ENCODE data around the gene PRX.

The PRX gene

DNA sequence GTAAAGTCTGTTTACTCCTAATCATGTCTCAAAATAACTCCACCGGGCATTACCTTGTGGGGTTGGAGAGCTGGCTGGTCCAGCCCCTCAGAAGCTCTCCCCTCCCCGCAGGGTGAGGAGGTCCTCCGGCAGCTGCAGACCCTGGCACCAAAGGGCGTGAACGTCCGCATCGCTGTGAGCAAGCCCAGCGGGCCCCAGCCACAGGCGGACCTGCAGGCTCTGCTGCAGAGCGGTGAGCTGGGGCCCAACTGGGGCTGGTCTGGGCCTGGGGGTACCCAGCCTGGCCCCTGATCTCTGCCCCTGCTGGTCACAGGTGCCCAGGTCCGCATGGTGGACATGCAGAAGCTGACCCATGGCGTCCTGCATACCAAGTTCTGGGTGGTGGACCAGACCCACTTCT lies 43.4 kb downstream of the PRX start:
- H3K9me3 Mint-ChIP-seq: no peaks in the 10 kb centered on the region
- no peak for ATAC-seq
- no peak overlapping the region for H3K27ac Mint-ChIP-seq
- peaks cover 8% of the 10 kb centered on the region for H3K4me1 Mint-ChIP-seq
- no peak overlapping the region for H3K4me3 Mint-ChIP-seq
- peaks cover 30% of the 10 kb centered on the region for H3K36me3 Mint-ChIP-seq
- H3K27me3 Mint-ChIP-seq: no peaks in the 10 kb centered on the region

DNA sequence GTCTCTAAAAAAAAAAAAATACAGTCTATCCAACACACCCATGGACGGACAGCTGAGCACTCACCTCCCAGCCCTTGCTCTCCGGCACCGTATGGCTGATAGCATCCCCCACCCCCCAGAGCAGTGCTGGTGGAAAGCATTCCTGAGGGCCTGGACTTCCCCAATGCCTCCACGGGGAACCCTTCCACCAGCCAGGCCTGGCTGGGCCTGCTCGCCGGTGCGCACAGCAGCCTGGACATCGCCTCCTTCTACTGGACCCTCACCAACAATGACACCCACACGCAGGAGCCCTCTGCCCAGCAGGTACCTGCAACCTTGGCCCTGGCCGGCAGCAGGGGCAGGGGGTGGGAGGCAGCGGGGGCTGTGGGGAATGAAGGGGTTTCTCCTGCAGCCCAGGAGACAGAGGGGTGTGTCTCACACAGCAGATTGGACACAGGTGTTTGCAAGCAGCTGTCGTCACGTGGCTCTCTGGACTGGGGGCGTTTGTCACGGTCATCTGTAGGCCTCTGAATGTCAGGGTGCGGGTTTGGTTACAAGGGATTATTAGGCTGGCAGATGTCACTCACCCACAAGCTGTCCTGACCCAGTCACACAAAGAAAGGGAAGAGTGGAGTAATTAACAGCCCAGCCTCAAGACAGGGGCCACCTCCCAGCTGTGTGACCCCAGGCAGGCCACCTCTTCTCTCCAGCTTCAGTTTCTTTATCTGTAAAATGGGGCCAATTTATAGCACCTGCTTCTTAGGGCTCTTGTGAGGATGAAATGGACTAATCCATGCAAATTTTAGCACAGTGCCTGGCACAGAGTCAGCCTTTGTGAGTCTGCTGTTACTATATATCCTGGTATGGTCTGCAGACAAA lies 45.4 kb downstream of the PRX start:
- Mint-ChIP-seq H3K4me1 (peaks cover 15% of the 10 kb centered on the region), H3K27ac (no peak overlapping the region), H3K4me3 (no peak overlapping the region), H3K27me3 (no peaks in the 10 kb centered on the region), H3K36me3 (peaks cover 19% of the 10 kb centered on the region), H3K9me3 (no peaks in the 10 kb centered on the region)
- ATAC-seq: no peak

DNA sequence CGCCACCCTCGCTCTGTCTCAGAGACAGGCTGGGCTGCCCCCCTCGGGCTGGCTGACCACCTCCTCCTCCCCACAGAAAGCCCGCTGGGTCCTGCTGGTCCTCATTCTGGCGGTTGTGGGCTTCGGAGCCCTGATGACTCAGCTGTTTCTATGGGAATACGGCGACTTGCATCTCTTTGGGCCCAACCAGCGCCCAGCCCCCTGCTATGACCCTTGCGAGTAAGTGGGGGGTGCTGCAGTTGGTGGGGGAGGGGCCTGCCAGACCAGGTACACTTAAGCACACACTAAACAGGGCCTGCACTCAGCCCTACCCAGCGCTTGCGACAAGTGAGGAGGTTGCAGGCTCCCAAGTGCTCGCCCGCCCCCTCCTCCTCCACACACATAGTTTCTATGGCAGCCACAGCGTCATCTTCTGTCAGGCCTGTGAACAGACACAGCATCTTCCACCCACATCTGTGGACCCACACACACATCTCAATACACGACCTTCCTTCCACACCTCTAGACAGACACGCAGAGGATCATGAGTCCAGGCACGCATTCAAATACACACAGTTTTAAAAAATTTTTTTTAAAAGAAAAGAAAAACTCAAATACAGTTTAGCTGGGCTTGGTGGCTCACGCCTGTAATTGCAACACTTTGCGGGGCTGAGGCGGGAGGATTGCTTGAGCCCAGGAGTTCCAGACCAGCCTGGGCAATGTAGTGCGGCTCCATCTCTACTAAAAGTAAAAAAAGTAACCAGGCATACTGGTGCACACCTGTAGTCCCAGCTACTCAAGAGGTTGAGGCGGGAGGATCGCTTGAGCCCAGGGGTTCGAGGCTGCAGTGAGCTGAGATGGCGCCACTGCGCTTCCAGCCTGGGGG lies 46.2 kb downstream of the PRX start:
- ATAC-seq: no peak
- Mint-ChIP-seq H3K9me3 (no peaks in the 10 kb centered on the region), H3K4me1 (peaks cover 16% of the 10 kb centered on the region), H3K27me3 (no peaks in the 10 kb centered on the region), H3K36me3 (peaks cover 24% of the 10 kb centered on the region), H3K4me3 (no peak overlapping the region), H3K27ac (no peak overlapping the region)

DNA sequence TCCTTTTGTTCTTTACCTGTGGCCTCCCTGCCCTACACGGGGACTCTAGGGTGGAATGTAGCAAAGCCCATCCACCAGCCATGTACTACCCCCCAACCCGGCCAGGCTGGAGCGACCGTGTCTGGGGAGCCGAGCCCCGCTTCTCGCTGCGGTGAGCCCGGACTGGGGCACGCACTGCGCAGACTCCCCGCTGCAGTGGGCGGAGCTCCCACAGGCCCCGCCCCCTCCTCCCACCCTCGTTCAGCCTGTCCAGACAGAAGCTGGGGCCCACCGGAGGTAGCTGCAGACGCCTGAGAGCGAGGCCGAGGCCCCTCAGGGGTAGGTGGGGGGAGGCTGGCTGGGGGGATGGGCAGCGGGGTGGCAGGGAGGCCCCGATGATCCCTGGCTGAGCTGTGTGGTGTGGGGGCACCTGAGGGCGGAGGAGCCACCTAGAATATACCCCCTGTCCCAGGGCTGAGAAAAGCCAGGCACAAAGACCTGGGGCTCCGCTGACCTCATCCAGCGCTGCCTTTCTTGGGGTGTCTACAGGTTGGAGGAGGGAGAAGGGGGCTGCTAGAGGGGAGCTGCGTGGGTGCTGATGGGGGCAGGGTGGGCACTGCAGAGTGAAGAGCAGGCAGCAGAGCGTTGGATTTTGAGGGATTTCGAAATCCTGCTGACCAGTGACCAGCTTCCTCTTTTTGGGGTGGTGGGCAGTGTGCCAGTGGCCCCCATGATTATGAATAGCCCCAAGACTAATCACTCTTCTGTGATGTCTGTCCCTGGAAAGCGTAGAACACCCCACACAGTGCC lies 47.4 kb downstream of the PRX start:
- no peaks in the 10 kb centered on the region for H3K27me3 Mint-ChIP-seq
- H3K27ac Mint-ChIP-seq: no peak overlapping the region
- H3K4me3 Mint-ChIP-seq: peak overlapping the region; percentile 43
- H3K9me3 Mint-ChIP-seq: no peaks in the 10 kb centered on the region
- peaks cover 16% of the 10 kb centered on the region for H3K4me1 Mint-ChIP-seq
- peaks cover 22% of the 10 kb centered on the region for H3K36me3 Mint-ChIP-seq
- peak; percentile 39 for ATAC-seq

DNA sequence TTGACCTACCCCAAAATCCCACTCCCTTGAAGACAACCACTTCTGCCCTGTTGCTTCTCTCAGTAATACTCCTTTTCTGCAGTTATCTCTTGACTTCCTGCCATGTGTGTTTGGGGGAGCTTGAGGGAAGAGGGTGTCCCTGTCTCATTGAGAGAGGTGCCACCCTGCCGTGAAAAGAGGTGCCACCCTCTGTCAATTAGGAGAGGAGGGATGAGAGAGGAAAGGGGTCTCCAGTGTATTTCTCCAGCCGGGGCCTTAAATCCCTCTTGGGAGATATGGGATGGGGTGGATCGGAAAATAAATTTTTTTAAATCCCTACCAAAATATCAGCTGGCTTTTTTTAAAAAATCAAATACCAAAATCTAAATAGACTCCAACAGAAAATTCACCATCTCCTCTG lies 48.2 kb downstream of the PRX start:
- Mint-ChIP-seq H3K4me3 (peak overlapping the region; percentile 43), H3K27ac (no peak overlapping the region), H3K36me3 (peaks cover 18% of the 10 kb centered on the region), H3K4me1 (peaks cover 16% of the 10 kb centered on the region), H3K9me3 (no peaks in the 10 kb centered on the region), H3K27me3 (no peaks in the 10 kb centered on the region)
- ATAC-seq: no peak

DNA sequence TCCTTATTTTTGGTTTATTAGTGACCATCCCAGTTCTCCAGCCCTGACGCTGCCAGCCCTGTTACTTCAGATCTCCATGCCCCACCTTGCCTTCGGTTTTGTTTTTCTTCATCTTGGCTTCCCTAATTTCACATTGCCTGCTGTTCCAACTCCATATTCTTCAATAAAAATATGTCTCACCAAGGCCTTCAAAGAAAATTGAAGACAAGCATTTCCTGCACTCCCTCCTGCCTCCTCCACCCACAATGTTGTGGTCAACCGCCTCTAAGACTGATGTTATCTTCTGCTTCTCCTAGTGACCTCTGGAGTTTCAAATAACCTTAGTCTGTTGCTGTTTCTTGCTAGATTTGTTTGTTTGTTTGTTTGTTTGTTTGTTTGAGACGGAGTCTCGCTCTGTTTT lies 50.1 kb downstream of the PRX start:
- no peaks in the 10 kb centered on the region for H3K27me3 Mint-ChIP-seq
- H3K4me3 Mint-ChIP-seq: no peak overlapping the region
- H3K4me1 Mint-ChIP-seq: peaks cover 28% of the 10 kb centered on the region
- H3K9me3 Mint-ChIP-seq: no peaks in the 10 kb centered on the region
- no peak overlapping the region for H3K27ac Mint-ChIP-seq
- peaks cover 18% of the 10 kb centered on the region for H3K36me3 Mint-ChIP-seq
- no peak for ATAC-seq

DNA sequence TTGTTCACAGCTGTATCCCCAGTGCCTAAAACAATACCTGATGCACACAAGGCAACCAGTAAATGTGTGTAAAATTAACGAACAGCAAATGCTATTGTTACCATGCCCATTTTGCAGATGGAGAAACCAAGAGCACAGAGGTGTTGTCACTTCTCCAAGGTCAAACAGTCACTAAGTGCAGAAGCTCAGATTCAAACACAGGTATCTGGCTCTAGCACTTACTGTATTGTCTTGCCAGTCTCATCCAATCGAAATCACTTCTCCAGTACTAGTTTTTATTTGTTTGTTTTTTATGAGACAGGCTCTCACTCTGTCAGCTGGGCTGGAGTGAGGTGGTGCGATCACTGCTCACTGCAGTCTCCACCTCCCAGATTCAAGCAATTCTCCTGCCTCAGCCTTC lies 51.0 kb downstream of the PRX start:
- H3K9me3 Mint-ChIP-seq: no peaks in the 10 kb centered on the region
- H3K27ac Mint-ChIP-seq: no peak overlapping the region
- no peak overlapping the region for H3K4me3 Mint-ChIP-seq
- no peak for ATAC-seq
- H3K27me3 Mint-ChIP-seq: no peaks in the 10 kb centered on the region
- H3K4me1 Mint-ChIP-seq: peaks cover 36% of the 10 kb centered on the region
- peaks cover 18% of the 10 kb centered on the region for H3K36me3 Mint-ChIP-seq

DNA sequence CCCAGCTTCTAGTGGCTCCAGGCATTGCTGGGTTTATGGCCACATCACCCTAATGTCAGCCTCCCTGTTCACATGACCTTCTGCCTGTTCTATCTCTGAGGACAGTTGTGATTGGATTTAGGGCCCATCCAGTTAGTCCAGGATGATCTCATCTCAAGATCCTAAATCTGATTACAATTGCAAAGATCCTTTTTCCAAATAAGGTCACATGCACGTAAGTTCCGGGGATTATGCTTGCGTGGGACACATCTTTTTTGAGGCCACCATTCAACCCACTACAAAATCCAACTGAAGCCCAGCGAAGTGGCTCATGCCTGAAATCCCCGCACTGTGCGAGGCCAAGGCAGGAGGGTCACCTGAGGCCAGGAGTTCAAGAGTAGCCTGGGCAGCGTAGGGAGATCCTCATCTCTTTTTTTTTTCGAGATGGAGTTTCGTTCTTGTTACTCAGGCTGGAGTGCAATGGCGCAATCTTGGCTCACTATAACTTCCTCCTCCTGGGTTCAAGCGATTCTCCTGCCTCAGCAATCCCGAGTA lies 52.4 kb downstream of the PRX start:
- peaks cover 28% of the 10 kb centered on the region for H3K36me3 Mint-ChIP-seq
- no peak for ATAC-seq
- no peak overlapping the region for H3K27ac Mint-ChIP-seq
- H3K4me1 Mint-ChIP-seq: peaks cover 47% of the 10 kb centered on the region
- H3K4me3 Mint-ChIP-seq: no peak overlapping the region
- H3K27me3 Mint-ChIP-seq: no peaks in the 10 kb centered on the region
- no peaks in the 10 kb centered on the region for H3K9me3 Mint-ChIP-seq

DNA sequence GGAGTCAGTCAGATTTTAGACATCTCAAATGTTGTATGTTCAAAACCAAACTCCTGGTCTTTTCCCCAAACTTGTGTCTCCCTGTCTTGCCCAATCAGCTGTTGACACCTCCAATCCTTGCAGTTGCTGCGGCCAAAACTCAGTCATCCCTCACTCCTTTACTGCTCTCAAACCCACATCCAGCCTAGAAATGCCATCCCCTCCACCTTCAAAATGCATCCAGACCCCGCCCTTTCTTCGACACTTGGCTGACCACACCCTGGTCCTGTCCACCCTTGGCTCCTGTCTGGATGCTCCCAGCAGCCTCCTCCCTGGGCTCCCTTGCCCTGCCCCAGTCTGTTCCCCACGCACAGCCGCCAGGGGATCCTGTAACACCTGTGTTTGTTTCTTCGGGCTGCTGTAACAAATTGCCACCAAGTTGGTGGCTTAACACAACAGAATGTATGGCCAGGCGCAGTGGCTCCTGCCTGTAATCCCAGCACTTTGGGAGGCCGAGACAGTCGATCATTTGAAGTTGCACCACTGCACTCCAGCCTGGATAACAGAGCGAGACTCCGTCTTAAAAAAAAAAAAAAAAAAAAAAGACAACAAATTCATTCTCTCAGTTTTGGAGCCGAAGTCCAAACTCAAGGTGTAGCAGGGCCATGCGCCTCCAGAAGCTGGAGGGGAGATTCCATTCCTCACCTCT lies 53.0 kb downstream of the PRX start:
- H3K36me3 Mint-ChIP-seq: peaks cover 32% of the 10 kb centered on the region
- no peak overlapping the region for H3K27ac Mint-ChIP-seq
- ATAC-seq: no peak
- peaks cover 46% of the 10 kb centered on the region for H3K4me1 Mint-ChIP-seq
- H3K27me3 Mint-ChIP-seq: no peaks in the 10 kb centered on the region
- no peak overlapping the region for H3K4me3 Mint-ChIP-seq
- H3K9me3 Mint-ChIP-seq: no peaks in the 10 kb centered on the region

DNA sequence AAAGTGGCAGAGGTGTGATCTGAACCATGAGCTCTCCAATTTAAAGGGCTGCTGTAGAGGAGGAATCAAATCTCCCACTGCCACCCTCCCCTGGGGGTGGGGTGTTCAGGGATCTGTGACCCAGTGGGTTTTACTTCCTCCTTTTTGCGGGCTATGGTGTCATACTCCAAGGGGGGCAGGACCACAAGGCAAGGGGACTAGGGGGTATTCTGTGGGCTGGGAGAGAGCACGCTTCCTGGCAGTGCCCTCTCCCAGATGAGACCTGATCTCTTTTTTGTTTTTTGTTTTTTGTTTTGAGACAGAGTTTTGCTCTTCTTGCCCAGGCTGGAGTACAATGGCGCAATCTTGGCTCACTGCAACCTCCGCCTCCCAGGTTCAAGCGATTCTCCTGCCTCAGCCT lies 54.4 kb downstream of the PRX start:
- Mint-ChIP-seq H3K4me1 (peaks cover 40% of the 10 kb centered on the region), H3K27me3 (no peaks in the 10 kb centered on the region), H3K4me3 (peak overlapping the region; percentile 26), H3K9me3 (no peaks in the 10 kb centered on the region), H3K36me3 (peaks cover 36% of the 10 kb centered on the region), H3K27ac (peak overlapping the region; percentile 70)
- ATAC-seq: peak; percentile 95

DNA sequence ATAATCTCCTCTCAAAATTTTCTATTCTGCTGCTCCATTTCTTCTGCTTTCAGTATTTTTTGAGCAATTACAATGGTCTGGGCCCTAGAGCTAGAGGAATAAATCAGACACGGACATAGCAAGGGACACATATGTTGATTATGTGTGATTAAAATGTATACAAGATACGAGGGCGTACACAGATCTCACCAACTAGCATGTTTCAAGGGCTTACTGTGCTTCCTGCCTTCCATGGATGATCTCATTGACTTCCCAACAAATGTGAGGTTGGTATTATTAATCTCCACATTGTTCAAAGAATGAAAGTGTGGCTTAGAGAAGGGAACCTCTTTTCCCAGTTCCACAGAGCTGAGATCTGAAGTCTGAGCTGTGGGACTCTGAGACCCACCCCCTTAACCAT lies 55.5 kb downstream of the PRX start:
- H3K36me3 Mint-ChIP-seq: peaks cover 36% of the 10 kb centered on the region
- no peak for ATAC-seq
- no peak overlapping the region for H3K4me3 Mint-ChIP-seq
- no peak overlapping the region for H3K27ac Mint-ChIP-seq
- no peaks in the 10 kb centered on the region for H3K27me3 Mint-ChIP-seq
- H3K9me3 Mint-ChIP-seq: no peaks in the 10 kb centered on the region
- peaks cover 34% of the 10 kb centered on the region for H3K4me1 Mint-ChIP-seq

DNA sequence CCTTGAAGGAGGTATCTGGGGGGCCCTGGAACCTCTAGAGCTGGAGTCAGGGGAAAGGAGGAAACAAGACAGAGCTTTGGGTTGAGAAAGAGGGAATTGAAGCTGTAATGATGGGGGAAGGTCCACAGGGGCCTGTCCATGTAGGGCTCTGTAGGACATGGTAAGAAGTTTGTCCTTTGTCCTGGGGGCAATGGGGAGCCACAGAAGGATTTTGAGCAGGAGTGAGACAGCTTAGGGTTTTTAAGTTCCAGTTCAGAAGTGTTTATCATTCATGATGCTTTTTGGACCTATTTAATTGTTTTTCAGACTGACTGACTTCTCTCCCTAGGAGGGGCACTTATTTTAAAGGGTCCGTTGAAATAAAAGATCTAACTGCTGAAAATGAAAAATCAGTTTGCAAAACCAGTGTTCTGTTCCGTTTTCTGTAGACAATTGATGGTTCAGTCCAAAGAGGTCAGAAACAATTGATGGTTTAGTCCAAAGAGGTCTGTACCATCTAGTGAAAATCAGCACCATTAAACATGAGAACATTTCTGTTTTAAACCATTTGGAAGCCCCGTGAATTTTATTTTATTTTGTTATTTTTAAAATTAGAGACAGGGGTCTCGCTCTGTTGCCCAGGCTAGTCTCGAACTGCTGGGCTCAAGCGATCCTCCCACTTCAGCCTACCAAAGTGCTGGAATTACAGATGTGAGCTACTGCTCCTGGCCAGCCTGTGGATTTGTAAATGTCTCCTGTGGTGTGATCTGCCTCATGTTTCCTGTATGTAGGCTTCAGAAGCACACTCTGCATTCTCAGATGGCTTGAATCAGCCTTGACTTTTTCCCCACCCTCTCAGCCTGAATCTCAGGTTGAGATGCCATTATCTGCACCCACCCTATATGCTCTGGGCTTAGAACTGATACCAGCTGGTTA lies 56.2 kb downstream of the PRX start:
- H3K27me3 Mint-ChIP-seq: no peaks in the 10 kb centered on the region
- peak overlapping the region; percentile 69 for H3K27ac Mint-ChIP-seq
- H3K4me3 Mint-ChIP-seq: no peak overlapping the region
- peaks cover 34% of the 10 kb centered on the region for H3K4me1 Mint-ChIP-seq
- H3K9me3 Mint-ChIP-seq: no peaks in the 10 kb centered on the region
- ATAC-seq: no peak
- H3K36me3 Mint-ChIP-seq: peaks cover 30% of the 10 kb centered on the region

DNA sequence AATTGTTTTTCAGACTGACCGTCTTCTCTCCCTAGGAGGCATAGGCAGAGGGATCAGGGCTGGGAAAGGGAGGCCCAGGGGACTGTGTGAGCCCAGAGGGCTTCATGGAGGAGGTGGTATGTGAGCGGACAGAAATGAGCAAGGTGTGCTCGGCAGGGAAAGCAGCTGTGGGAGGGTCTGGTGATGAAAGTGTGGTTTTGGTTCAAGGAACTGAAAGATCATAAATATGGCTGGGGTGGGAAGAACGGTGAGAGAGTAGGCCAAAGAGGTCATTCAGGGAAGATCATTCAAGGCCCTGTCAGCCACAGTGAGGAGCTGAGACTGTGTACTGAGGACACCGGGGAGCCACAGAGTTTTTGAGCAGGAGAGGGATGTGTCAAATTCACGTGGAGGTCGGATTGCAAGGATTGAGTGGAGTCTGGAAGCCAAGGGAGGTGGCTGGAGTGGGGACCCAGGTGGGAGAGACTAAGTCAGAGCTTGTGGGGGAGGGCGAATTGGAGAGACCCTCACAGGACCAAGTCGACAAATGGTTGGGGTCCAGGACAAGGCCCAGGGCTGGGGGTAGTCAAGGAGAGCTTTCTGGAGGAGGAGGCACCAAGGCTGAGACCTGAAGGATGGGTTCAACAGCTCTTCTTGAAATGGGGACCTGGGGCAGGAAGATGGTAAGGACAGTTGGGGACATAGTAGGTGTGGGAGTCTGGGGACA lies 57.0 kb downstream of the PRX start:
- no peaks in the 10 kb centered on the region for H3K9me3 Mint-ChIP-seq
- H3K27me3 Mint-ChIP-seq: no peaks in the 10 kb centered on the region
- H3K4me1 Mint-ChIP-seq: peaks cover 34% of the 10 kb centered on the region
- H3K27ac Mint-ChIP-seq: peak overlapping the region; percentile 69
- ATAC-seq: peak; percentile 65
- peaks cover 24% of the 10 kb centered on the region for H3K36me3 Mint-ChIP-seq
- H3K4me3 Mint-ChIP-seq: peak overlapping the region; percentile 54
